Measurements from ENCODE around the gene SMAP2. TPM values are rescaled to one million over a fixed set of nuclear protein-coding genes. Genes with fewer than 3 reads are reported as not detected.
A peak's percentile ranks its signal among the peaks of the same experiment; 100 is the strongest.
"Not testable (repeated sequence)": the region's sequence is repeated elsewhere in the genome, so short reads cannot be mapped to it uniquely, and the experiment has no call there.

Gene SMAP2
- total RNA-seq, 4 donors from 2014 or later = 20.7 to 39.3 (median 29.2) TPM

GRCh38 chr1:40384413-40384762, 10.9 kb downstream of the SMAP2 start:
- no peaks in the 10 kb centered on the region for H3K9me3 ChIP-seq
- H3K4me3 ChIP-seq = no peak overlapping the region
- H3K36me3 ChIP-seq = no peaks in the 10 kb centered on the region
- TF ChIP-seq POLR2A (IDR thresholded peaks at IDR 0.05; ENCODE audit: low read depth) (no peak), POLR2AphosphoS5 (IDR thresholded peaks at IDR 0.05) (no peak), CTCF (IDR thresholded peaks at IDR 0.05) (no peak), EP300 (IDR thresholded peaks at IDR 0.05) (no peak)
- H3K4me1 ChIP-seq = peaks cover 24 to 61% (median 49%) of the 10 kb centered on the region in 4 donors
- intact Hi-C loops (cut with DNase I) = no loop called here
- WGBS = 30% methylated on average over 2 of the region's 2 CpGs
- no peak for DNase-seq (ENCODE audit: extremely low spot score)
- H3K27ac ChIP-seq (replicated peaks in 1 of 4) = peak overlapping the region; percentile 60 to 78 (median 69)
- no peaks in the 10 kb centered on the region for H3K27me3 ChIP-seq

GRCh38 chr1:40384887-40385286, 11.4 kb downstream of the SMAP2 start:
- intact Hi-C loops (cut with DNase I) = no loop called here
- no peaks in the 10 kb centered on the region for H3K27me3 ChIP-seq
- peak overlapping the region; percentile 60 to 78 (median 69) for H3K27ac ChIP-seq (replicated peaks in 1 of 4)
- H3K9me3 ChIP-seq = no peaks in the 10 kb centered on the region
- no peak for DNase-seq (ENCODE audit: extremely low spot score)
- no peaks in the 10 kb centered on the region for H3K36me3 ChIP-seq
- TF ChIP-seq POLR2A (IDR thresholded peaks at IDR 0.05; ENCODE audit: low read depth) (no peak), EP300 (IDR thresholded peaks at IDR 0.05) (no peak), CTCF (IDR thresholded peaks at IDR 0.05) (no peak), POLR2AphosphoS5 (IDR thresholded peaks at IDR 0.05) (no peak)
- no peak overlapping the region for H3K4me3 ChIP-seq
- 87% methylated on average over 6 of the region's 6 CpGs for WGBS
- H3K4me1 ChIP-seq = peaks cover 24 to 66% (median 52%) of the 10 kb centered on the region in 4 donors

- DNase-seq (ENCODE audit: extremely low spot score) = no peak
- intact Hi-C loops (cut with DNase I) = no loop called here
- peaks cover 24 to 67% (median 51%) of the 10 kb centered on the region in 4 donors for H3K4me1 ChIP-seq
- H3K9me3 ChIP-seq = no peaks in the 10 kb centered on the region
- H3K36me3 ChIP-seq = no peaks in the 10 kb centered on the region
- WGBS = 69% methylated on average over 6 of the region's 6 CpGs
- peak overlapping the region in 2 of 4 donors; percentile 1 to 5 for H3K4me3 ChIP-seq
- H3K27me3 ChIP-seq = no peaks in the 10 kb centered on the region
- TF ChIP-seq POLR2AphosphoS5 (IDR thresholded peaks at IDR 0.05) (peak in 1 of 2 donors; percentile 11), POLR2A (IDR thresholded peaks at IDR 0.05; ENCODE audit: low read depth) (no peak)
- H3K27ac ChIP-seq (replicated peaks in 1 of 4) = peak overlapping the region; percentile 60 to 78 (median 69)
Observed at GRCh38 chr1:40385437-40386358, 12.2 kb downstream of the SMAP2 start.

GRCh38 chr1:40386359-40386723, 12.8 kb downstream of the SMAP2 start:
- Histone ChIP-seq H3K36me3 (no peaks in the 10 kb centered on the region), H3K27me3 (no peaks in the 10 kb centered on the region), H3K27ac (replicated peaks in 1 of 4) (peak overlapping the region; percentile 60 to 78 (median 69)), H3K9me3 (no peaks in the 10 kb centered on the region), H3K4me3 (peak overlapping the region in 2 of 4 donors; percentile 1 to 5), H3K4me1 (peaks cover 26 to 73% (median 53%) of the 10 kb centered on the region in 4 donors)
- no peak for DNase-seq (ENCODE audit: extremely low spot score)
- TF ChIP-seq POLR2A (IDR thresholded peaks at IDR 0.05; ENCODE audit: low read depth) = no peak
- TF ChIP-seq EP300 (IDR thresholded peaks at IDR 0.05) = no peak
- TF ChIP-seq POLR2AphosphoS5 (IDR thresholded peaks at IDR 0.05) = no peak
- TF ChIP-seq CTCF (IDR thresholded peaks at IDR 0.05) = no peak
- 54% methylated on average over 3 of the region's 3 CpGs for WGBS
- intact Hi-C loops (cut with DNase I) = no loop called here

- peak overlapping the region; percentile 60 to 78 (median 69) for H3K27ac ChIP-seq (replicated peaks in 1 of 4)
- peaks cover 31 to 78% (median 55%) of the 10 kb centered on the region in 4 donors for H3K4me1 ChIP-seq
- 74% methylated on average over 9 of the region's 9 CpGs for WGBS
Observed at GRCh38 chr1:40386796-40387195, 13.3 kb downstream of the SMAP2 start.

GRCh38 chr1:40387381-40388306, 14.1 kb downstream of the SMAP2 start:
- intact Hi-C loops (cut with DNase I); H3K36me3 ChIP-seq; H3K9me3 ChIP-seq; DNase-seq (ENCODE audit: extremely low spot score); H3K27me3 ChIP-seq; H3K4me3 ChIP-seq: not testable (repeated sequence)
- Histone ChIP-seq H3K4me1 (peaks cover 32 to 86% (median 61%) of the 10 kb centered on the region in 4 donors), H3K27ac (replicated peaks in 1 of 4) (peak overlapping the region; percentile 60 to 78 (median 69))
- 87% methylated on average over 11 of the region's 38 CpGs for WGBS

More at GRCh38 chr1:40386796-40387195, 13.3 kb downstream of the SMAP2 start:
- Histone ChIP-seq H3K36me3 (no peaks in the 10 kb centered on the region), H3K4me3 (peak overlapping the region in 1 of 4 donors; percentile 1), H3K27me3 (no peaks in the 10 kb centered on the region), H3K9me3 (no peaks in the 10 kb centered on the region)
- intact Hi-C loops (cut with DNase I) = no loop called here
- no peak for TF ChIP-seq POLR2AphosphoS5 (IDR thresholded peaks at IDR 0.05)
- TF ChIP-seq EP300 (IDR thresholded peaks at IDR 0.05) = no peak
- TF ChIP-seq POLR2A (IDR thresholded peaks at IDR 0.05; ENCODE audit: low read depth) = no peak
- TF ChIP-seq CTCF (IDR thresholded peaks at IDR 0.05) = no peak
- no peak for DNase-seq (ENCODE audit: extremely low spot score)
